HuH-7.5 (cell line): ENCODE results near the gene ATOSB.

ENCODE experiments used
- DNase-seq: peaks from one replicate; pipeline ENCODE4 v3.0.0; 2011; ENCODE audit warnings: low spot score

ATOSB gene

DNA sequence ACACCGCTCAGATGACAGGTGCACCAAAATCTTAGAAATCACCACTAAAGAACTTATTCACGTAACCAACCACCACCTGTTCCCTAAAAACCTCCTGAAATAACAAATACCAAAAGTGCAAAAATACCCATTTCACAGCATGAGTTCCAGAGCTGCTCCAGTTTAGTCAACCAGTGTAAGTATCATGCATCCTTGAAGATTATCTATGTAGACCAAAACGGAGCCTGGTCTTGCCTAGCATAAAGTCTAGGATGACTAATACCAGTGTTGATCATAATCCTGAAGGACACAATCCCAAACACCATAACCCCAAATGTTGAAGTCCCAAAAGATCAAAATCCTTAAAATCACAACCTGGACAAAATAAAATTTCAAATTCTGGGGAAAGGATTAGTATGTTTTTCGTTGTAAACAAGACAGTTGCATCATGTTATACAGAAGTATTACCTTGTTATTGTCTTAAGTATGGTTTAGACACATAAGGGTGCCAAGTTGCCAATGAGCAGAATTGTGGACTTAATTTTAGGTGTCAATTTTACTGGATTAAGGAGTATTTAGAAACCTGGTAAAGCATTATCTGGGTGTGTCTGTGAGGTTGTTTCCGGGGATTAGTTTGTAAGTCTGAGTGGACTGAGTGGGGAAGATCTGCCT, 61.4 kb downstream of the ATOSB start:
- DNase-seq = no peak
